Colonic mucosa (tissue), 4 donors: ENCODE data around the gene IFT27. TPM values are rescaled to one million over a fixed set of nuclear protein-coding genes. Genes with fewer than 3 reads are reported as not detected.

ENCODE experiments used
- DNase-seq: peaks from one replicate; pipeline ENCODE4 v3.0.0-alpha.2; 2020
- H3K27ac ChIP-seq: fragments of 200-600 bp; one replicate; pipeline ENCODE4 v1.8.0; 2021
- H3K27me3 ChIP-seq: fragments of 200-600 bp; one replicate; pipeline ENCODE4 v1.8.0; 2021
- H3K36me3 ChIP-seq: fragments of 200-600 bp; one replicate; pipeline ENCODE4 v1.8.0; 2021
- H3K4me1 ChIP-seq: fragments of 200-600 bp; one replicate; pipeline ENCODE4 v1.8.0; 2021; ENCODE audit warnings: mild to moderate bottlenecking
- H3K4me3 ChIP-seq: fragments of 200-600 bp; one replicate; pipeline ENCODE4 v1.8.0; 2021
- H3K9ac ChIP-seq, 2 donors: one replicate each; pipeline ENCODE4 v1.7.0; 2013; ENCODE audit warnings: control low read depth in 2 of 2, low read depth in 2 of 2, low read length in 2 of 2
- H3K9me3 ChIP-seq: fragments of 200-600 bp; one replicate; pipeline ENCODE4 v1.8.0; 2021
- intact Hi-C: fragments of 100-400 bp; cut with DNase I; formaldehyde crosslinking; loops from one replicate; pipeline ENCODE4 v1.14.1; 2022
- total RNA-seq, 2 donors: library from RNA; stranded (reverse); fragmentation: NEBNext Ultra II Directional in 1 of 2; extraction: Animal tissue kit (Norgen Biotek cat#: 25700) in 1 of 2; gene quantifications; one replicate each; pipeline ENCODE4 v1.2.1, GENCODE V29; 2021
- TF ChIP-seq, protein P1 (sequence below): fragments of 200-600 bp; IDR thresholded peaks from one replicate; pipeline ENCODE4 v1.8.0; 2022; ENCODE audit warnings: antibody characterized with exemption, mild to moderate bottlenecking
- donor health status: healthy.
- donor health status: DM: no; HTN: no; CAD: no.
- donor health status: DM: no; HTN: no; CAD: no.

IFT27 gene
- total RNA-seq, 2 donors from 2014 or later, result 27.1 to 44.6 TPM

DNA sequence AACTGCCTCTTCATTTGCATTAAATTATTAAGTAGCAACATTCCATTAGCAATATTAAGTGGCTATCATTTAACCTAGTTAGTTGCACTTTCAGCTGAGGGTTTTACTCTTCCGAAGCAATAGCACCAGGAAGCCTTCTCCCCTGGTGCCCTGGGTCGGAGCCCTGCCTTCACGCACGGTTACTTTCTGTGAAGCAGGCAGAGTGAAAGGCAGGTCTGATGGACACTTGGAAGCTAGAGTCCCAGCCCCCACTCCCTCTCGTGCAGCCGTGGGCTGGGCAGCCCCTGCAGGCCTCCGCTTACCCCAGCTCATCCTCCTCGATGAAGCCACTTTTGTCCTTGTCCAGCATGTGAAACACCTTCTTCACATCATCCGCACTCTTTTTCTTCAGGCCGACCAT lies 38.9 kb upstream of the IFT27 start:
- no peaks in the 10 kb centered on the region for H3K36me3 ChIP-seq
- TF ChIP-seq, protein P1, sequence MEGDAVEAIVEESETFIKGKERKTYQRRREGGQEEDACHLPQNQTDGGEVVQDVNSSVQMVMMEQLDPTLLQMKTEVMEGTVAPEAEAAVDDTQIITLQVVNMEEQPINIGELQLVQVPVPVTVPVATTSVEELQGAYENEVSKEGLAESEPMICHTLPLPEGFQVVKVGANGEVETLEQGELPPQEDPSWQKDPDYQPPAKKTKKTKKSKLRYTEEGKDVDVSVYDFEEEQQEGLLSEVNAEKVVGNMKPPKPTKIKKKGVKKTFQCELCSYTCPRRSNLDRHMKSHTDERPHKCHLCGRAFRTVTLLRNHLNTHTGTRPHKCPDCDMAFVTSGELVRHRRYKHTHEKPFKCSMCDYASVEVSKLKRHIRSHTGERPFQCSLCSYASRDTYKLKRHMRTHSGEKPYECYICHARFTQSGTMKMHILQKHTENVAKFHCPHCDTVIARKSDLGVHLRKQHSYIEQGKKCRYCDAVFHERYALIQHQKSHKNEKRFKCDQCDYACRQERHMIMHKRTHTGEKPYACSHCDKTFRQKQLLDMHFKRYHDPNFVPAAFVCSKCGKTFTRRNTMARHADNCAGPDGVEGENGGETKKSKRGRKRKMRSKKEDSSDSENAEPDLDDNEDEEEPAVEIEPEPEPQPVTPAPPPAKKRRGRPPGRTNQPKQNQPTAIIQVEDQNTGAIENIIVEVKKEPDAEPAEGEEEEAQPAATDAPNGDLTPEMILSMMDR, result no peak
- H3K9ac ChIP-seq, result no peak overlapping the region
- no peak for DNase-seq
- H3K27ac ChIP-seq, result no peak overlapping the region
- H3K27me3 ChIP-seq, result peaks cover 47% of the 10 kb centered on the region
- H3K4me3 ChIP-seq, result no peak overlapping the region
- H3K4me1 ChIP-seq, result no peaks in the 10 kb centered on the region
- no peaks in the 10 kb centered on the region for H3K9me3 ChIP-seq
- intact Hi-C loops, result no loop called here

DNA sequence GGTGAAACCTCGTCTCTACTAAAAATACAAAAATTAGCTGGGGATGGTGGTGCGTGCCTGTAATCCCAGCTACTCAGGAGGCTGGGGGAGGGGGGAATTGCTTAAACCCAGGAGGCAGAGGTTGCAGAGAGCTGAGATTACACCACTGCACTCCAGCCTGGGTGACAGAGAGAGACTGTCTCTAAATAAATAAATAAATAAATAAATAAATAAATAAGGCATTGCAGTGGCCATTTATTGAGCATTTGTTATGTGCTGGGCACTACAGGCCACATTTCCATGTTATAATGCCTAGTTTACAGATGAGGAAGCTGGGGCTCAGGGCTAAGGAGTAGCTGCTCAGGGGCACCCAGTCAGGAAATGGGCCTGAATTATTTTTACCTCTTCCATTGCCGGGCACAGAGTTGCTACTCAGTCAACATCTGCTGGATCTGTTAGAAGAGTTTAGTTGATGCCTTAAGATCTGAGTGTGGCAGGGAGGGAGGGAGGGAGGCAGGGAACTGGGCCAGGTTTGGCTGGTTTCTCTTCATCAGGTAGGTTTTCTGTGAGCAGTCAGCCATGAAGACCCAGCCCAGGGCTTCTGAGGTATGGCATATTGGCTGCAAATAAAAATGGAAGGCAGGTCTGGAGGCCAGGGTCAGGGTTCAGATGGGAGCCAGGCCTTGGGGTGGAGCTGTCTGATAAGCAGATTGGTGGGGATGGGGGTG lies 35.3 kb upstream of the IFT27 start:
- H3K27me3 ChIP-seq, result peaks cover 14% of the 10 kb centered on the region
- no peak overlapping the region for H3K27ac ChIP-seq
- intact Hi-C loops, result no loop called here
- no peaks in the 10 kb centered on the region for H3K36me3 ChIP-seq
- TF ChIP-seq, protein P1, result no peak
- no peaks in the 10 kb centered on the region for H3K9me3 ChIP-seq
- H3K9ac ChIP-seq, result no peak overlapping the region
- H3K4me3 ChIP-seq, result no peak overlapping the region
- no peak for DNase-seq
- no peaks in the 10 kb centered on the region for H3K4me1 ChIP-seq

DNA sequence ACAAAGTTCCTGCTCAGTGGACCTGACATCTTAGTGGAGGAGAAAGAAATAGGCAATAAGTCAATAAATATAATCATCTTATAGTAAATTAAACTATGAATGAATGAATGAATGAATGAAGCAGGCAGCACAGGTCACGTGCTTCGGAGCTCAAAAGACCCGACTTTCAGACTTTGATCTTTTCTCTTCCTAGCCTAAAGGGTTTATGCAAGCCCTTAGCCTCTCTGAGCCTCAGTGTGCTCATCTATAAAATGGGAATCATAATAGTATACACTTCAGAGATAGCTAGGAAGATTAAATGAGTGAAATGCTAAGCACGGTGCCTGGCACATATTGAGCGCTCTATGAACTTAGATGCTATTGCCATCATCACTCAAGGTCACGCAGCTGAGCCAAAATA lies 33.4 kb upstream of the IFT27 start:
- TF ChIP-seq, protein P1, result no peak
- Histone ChIP-seq H3K4me1 (no peaks in the 10 kb centered on the region), H3K9ac (no peak overlapping the region), H3K27me3 (peaks cover 6% of the 10 kb centered on the region), H3K9me3 (no peaks in the 10 kb centered on the region), H3K36me3 (no peaks in the 10 kb centered on the region), H3K4me3 (no peak overlapping the region), H3K27ac (no peak overlapping the region)
- no peak for DNase-seq
- intact Hi-C loops, result no loop called here

DNA sequence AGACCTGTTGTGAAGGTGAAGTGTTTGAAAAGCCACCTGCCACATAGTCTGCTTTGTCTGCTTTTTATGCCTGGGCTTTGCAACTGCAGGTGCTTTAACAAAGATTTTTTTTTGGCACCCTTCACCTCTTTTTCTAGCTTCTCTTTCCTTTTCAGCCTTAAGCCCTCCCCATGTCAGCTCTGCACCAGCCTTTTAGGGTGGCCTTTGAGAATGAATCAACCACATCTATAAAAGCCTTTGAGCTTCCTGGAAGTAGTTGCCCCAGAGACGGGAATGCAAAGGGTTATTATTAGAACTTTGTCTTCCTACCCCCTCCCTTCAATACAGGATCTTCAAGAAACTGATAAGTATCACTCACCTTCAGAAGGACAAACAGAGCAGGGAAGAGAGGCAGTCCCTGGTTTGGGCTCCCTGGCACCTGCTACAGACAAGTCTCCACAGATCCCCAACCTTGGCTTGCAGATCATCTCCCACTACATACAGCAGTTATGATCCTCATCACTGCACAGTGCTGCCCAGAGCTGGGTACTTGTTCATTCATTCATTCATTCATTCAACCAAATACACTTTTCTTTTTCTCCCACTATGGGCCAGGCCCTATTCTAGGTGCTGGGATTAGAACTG lies 32.9 kb upstream of the IFT27 start:
- Histone ChIP-seq H3K36me3 (no peaks in the 10 kb centered on the region), H3K9me3 (no peaks in the 10 kb centered on the region), H3K27me3 (peaks cover 6% of the 10 kb centered on the region), H3K4me3 (no peak overlapping the region), H3K9ac (no peak overlapping the region), H3K4me1 (no peaks in the 10 kb centered on the region), H3K27ac (no peak overlapping the region)
- DNase-seq, result no peak
- TF ChIP-seq, protein P1, result no peak
- intact Hi-C loops, result no loop called here

DNA sequence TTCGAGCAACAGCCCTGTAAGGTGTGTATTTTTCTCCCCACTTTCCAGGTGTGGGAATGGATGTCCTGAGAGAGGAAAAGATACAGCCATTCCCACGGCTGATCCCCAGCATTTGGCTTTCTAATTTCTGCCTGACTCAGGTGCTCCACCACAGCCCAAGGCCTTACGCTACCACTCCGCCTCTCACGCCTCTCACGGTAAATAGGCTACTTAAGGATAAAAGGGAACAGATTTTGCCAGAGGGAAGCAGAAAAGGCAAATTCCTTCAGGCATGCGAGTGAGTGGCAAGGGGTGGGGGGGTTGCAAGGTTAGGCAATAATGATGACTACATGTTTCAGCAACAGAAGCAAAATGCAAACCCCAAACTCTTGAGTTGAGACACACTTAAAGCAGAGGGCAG lies 31.7 kb upstream of the IFT27 start:
- no peaks in the 10 kb centered on the region for H3K9me3 ChIP-seq
- no peak for DNase-seq
- TF ChIP-seq, protein P1, result no peak
- no peaks in the 10 kb centered on the region for H3K4me1 ChIP-seq
- H3K9ac ChIP-seq, result no peak overlapping the region
- peaks cover 6% of the 10 kb centered on the region for H3K27me3 ChIP-seq
- no peaks in the 10 kb centered on the region for H3K36me3 ChIP-seq
- no peak overlapping the region for H3K4me3 ChIP-seq
- intact Hi-C loops, result no loop called here
- H3K27ac ChIP-seq, result no peak overlapping the region
